Astrocyte (in vitro differentiated cells and primary cell): ENCODE measurements around the gene STK40.

Experiments used
- CTCF ChIP-seq: IDR thresholded peaks from 2 replicates; pipeline ENCODE4 v1.5.1; 2011; ENCODE audit warnings: low read depth, mild to moderate bottlenecking, inconsistent platforms, low read length, moderate library complexity; ENCODE audit not compliant: insufficient read depth
- EZH2 ChIP-seq: IDR thresholded peaks from 2 replicates; pipeline ENCODE4 v1.6.1; 2012; ENCODE audit warnings: mild to moderate bottlenecking, low read length, inconsistent platforms; ENCODE audit not compliant: insufficient read depth

- TF ChIP-seq CTCF: no peak
- TF ChIP-seq EZH2: no peak
These were observed 59.2 kb downstream of the STK40 start for GRCh38 chr1:36326499-36326898.
